ENCODE measurements around the gene LGALSL.
"Not testable (repeated sequence)": the region's sequence is repeated elsewhere in the genome, so short reads cannot be mapped to it uniquely, and the experiment has no call there.

LGALSL gene

DNA sequence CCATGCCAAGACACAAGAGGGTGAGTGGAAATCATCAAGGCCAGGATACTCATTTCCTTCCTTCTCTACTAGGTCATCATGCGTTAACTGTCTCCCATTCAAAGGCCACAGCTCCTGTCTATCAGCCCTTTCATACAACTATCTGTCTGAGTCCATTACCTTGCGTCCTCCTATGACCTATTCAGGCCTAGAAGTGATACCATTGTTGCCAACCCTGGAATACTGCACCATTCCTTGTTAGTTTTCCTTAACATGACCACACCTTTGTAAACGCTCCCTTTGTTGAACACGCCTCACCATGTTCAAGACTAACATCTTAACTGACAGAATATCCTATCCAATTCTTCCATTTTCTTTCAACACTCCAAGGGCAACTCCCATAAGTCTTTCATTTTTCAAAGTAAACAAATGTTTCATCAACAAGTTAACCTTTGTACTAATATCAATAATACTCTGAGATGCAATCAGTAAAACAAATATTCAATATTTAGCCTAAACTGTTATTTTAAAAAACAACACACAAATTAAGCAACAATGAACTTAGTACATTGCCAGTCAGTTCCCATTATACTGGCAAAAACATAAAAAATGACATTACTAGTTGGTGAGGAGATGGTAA, 19.8 kb upstream of the LGALSL start:
- peaks cover 3% of the 10 kb centered on the region for H3K27me3 Mint-ChIP-seq (ENCODE audit: low read depth)
- H3K4me1 Mint-ChIP-seq: no peaks in the 10 kb centered on the region
- H3K4me3 Mint-ChIP-seq: no peak overlapping the region
- TF ChIP-seq, protein P1, sequence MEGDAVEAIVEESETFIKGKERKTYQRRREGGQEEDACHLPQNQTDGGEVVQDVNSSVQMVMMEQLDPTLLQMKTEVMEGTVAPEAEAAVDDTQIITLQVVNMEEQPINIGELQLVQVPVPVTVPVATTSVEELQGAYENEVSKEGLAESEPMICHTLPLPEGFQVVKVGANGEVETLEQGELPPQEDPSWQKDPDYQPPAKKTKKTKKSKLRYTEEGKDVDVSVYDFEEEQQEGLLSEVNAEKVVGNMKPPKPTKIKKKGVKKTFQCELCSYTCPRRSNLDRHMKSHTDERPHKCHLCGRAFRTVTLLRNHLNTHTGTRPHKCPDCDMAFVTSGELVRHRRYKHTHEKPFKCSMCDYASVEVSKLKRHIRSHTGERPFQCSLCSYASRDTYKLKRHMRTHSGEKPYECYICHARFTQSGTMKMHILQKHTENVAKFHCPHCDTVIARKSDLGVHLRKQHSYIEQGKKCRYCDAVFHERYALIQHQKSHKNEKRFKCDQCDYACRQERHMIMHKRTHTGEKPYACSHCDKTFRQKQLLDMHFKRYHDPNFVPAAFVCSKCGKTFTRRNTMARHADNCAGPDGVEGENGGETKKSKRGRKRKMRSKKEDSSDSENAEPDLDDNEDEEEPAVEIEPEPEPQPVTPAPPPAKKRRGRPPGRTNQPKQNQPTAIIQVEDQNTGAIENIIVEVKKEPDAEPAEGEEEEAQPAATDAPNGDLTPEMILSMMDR (IDR thresholded peaks at IDR 0.05; ENCODE audit: unreplicated experiment in 3 of 3): no peak
- H3K9me3 Mint-ChIP-seq: peaks cover 9% of the 10 kb centered on the region
- H3K36me3 Mint-ChIP-seq (ENCODE audit: low read depth): peaks cover 4% of the 10 kb centered on the region
- H3K27ac Mint-ChIP-seq: no peak overlapping the region

DNA sequence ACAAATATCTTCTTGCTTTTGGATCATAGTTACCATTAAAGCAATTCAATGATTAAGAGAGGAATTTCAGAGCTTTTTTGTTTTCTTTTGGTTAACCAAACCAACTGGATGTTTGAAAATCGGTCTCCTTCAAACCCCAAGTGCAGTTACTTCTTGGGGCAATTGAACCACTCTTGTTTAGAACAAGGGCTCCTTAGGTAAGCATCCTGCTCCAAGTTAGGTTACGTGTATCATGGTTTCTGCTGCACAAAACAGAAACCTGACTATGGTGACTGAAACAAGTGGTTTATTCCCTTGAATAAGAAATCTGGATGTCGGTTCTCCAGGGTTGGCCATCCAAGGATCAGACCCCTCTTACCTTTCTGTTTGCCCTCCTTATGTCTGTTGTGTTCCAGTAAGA, 16.1 kb upstream of the LGALSL start:
- TF ChIP-seq, protein P1 (IDR thresholded peaks at IDR 0.05; ENCODE audit: unreplicated experiment in 3 of 3): no peak
- Mint-ChIP-seq H3K4me1 (peaks cover 9% of the 10 kb centered on the region), H3K27ac (no peak overlapping the region), H3K36me3 (ENCODE audit: low read depth) (no peaks in the 10 kb centered on the region), H3K9me3 (peaks cover 3% of the 10 kb centered on the region), H3K4me3 (no peak overlapping the region), H3K27me3 (ENCODE audit: low read depth) (no peaks in the 10 kb centered on the region)

DNA sequence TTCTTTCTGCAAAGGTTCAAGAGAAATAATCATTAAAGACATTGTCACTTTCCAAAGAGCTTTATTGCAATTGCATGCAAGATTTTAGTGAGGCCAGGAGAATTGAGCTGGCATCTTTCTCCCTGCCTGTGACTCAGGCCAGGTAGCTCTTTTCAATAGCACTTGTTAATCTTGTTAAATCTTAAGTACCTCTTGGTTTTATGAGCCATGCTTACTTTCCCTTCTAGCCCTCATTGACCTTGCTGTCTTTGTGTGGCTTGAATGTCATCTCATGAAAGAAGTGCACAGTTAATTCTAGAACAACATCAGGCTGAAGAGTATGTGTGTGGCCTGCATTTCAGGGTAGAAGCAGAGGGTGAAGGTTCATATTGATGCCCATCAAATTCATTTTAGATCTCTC, 14.8 kb upstream of the LGALSL start:
- TF ChIP-seq, protein P1 (IDR thresholded peaks at IDR 0.05; ENCODE audit: unreplicated experiment in 3 of 3): no peak
- Mint-ChIP-seq H3K36me3 (ENCODE audit: low read depth) (no peaks in the 10 kb centered on the region), H3K4me1 (peaks cover 9% of the 10 kb centered on the region), H3K27ac (no peak overlapping the region), H3K9me3 (no peaks in the 10 kb centered on the region), H3K27me3 (ENCODE audit: low read depth) (no peaks in the 10 kb centered on the region), H3K4me3 (no peak overlapping the region)

DNA sequence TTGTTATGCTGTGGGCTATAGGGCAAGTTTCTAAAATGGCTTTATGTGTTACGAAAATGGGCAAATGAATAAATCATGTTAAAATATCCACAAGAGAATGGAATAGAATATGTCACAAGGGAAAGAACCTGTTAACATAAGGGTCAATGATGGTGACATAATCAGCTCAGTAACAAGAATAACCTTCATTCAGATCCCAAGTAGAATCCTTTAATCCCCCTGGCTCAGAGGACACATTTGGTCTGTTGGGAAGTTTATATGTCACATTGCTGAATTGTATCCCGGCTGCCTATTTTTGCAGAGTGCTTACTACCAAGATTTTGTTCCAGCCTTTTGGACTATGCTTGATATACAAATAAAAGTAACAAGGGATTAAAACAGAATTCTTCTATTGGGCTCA, 13.1 kb upstream of the LGALSL start:
- H3K4me3 Mint-ChIP-seq: no peak overlapping the region
- TF ChIP-seq, protein P1 (IDR thresholded peaks at IDR 0.05; ENCODE audit: unreplicated experiment in 3 of 3): no peak
- peaks cover 4% of the 10 kb centered on the region for H3K27me3 Mint-ChIP-seq (ENCODE audit: low read depth)
- H3K36me3 Mint-ChIP-seq (ENCODE audit: low read depth): no peaks in the 10 kb centered on the region
- peaks cover 9% of the 10 kb centered on the region for H3K4me1 Mint-ChIP-seq
- peak overlapping the region in 1 of 3 experiments; percentile 37 for H3K27ac Mint-ChIP-seq
- no peaks in the 10 kb centered on the region for H3K9me3 Mint-ChIP-seq

DNA sequence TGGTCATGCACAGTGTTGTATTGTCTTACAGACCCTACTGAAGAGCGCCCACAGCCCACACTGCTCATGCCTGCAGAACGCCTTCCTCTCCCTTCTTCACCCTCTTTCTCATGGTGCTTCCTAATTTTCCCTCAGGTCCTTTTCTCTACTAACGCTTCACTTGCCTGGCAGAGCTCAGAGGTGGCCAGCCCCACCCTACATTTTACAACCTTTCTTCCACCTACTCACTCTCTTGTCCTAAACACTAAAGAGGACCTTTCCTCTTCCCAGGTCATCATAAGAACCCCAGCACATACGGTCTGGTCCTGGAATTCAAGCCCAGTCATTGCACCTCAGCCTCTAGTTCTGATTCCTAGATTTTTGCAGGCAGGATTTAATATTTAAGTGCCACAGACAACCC, 11.7 kb upstream of the LGALSL start:
- no peak overlapping the region for H3K4me3 Mint-ChIP-seq
- H3K9me3 Mint-ChIP-seq: no peaks in the 10 kb centered on the region
- peak overlapping the region in 1 of 3 experiments; percentile 4 for H3K27ac Mint-ChIP-seq
- TF ChIP-seq, protein P1 (IDR thresholded peaks at IDR 0.05; ENCODE audit: unreplicated experiment in 3 of 3): no peak
- H3K4me1 Mint-ChIP-seq: peaks cover 9% of the 10 kb centered on the region
- H3K36me3 Mint-ChIP-seq (ENCODE audit: low read depth): no peaks in the 10 kb centered on the region
- peaks cover 4% of the 10 kb centered on the region for H3K27me3 Mint-ChIP-seq (ENCODE audit: low read depth)

DNA sequence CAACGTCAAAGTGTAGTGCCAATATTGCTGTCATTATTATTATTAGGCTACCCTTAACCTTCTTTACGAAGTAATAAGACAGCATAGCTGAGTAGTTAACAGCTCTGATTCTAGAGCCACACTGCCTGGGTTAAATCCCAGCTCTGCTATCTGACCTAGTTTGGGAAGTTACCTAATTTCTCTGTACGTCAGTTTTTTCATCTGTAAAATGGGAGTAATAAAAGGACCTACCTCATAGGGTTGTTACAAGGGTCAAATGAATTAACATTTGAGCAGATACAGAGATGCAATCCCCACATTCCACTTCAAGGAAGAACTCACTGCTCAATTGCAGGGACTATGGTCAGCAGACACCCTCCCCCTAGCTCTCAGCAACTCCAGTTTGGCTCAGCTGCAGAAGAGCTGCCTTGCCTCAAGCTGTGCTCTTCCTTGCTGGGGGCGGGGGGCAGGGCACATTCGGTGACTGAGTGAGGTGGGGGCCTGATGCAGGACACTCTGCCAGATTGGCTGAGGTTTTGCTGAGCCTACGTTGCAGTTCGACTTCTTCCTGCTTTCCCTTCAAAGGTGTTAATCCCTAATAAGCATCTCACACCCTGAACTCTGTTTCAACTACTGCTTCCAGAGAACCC, 11.0 kb upstream of the LGALSL start:
- no peak overlapping the region for H3K4me3 Mint-ChIP-seq
- TF ChIP-seq, protein P1 (IDR thresholded peaks at IDR 0.05; ENCODE audit: unreplicated experiment in 3 of 3): no peak
- no peaks in the 10 kb centered on the region for H3K36me3 Mint-ChIP-seq (ENCODE audit: low read depth)
- peaks cover 9% of the 10 kb centered on the region for H3K4me1 Mint-ChIP-seq
- no peaks in the 10 kb centered on the region for H3K9me3 Mint-ChIP-seq
- no peak overlapping the region for H3K27ac Mint-ChIP-seq
- peaks cover 4% of the 10 kb centered on the region for H3K27me3 Mint-ChIP-seq (ENCODE audit: low read depth)

DNA sequence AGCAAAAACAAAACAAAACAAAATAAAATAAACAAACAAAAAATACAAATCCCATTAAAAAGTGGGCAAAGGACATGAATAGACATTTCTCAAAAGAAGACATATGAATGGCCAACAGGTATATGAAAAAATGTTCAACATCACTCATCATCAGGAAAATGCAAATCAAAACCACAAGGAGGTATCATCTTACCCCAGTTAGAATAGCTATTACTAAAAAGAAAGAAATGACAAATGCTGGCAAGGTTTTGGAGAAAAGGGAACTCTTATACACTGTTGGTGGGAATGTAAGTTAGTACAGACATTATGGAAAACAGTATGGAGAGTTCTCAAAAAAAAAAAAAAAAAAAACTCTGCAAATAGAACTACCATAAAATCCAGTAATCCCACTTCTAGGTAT, 8.0 kb upstream of the LGALSL start:
- H3K4me1 Mint-ChIP-seq; H3K27ac Mint-ChIP-seq; H3K9me3 Mint-ChIP-seq; H3K27me3 Mint-ChIP-seq (ENCODE audit: low read depth); H3K4me3 Mint-ChIP-seq; H3K36me3 Mint-ChIP-seq (ENCODE audit: low read depth): not testable (repeated sequence)

Data from nephron (organoid).